Liver (tissue), 3 donors: ENCODE data around the gene WNK2.
"Not testable (repeated sequence)": the region's sequence is repeated elsewhere in the genome, so short reads cannot be mapped to it uniquely, and the experiment has no call there.

ENCODE experiments used
- ATF3 ChIP-seq: IDR thresholded peaks from 2 replicates; pipeline ENCODE4 v1.6.1; 2016; ENCODE audit warnings: antibody characterized with exemption
- CTCF ChIP-seq: fragments of 150-350 bp; IDR thresholded peaks from 2 replicates; pipeline ENCODE4 v1.5.1; 2017; ENCODE audit warnings: improper control_type of control experiment, low read depth, low read length; ENCODE audit not compliant: missing input control
- EGR1 ChIP-seq, 2 donors: IDR thresholded peaks; 2 replicates each; pipeline ENCODE4 v1.6.1; 2016 to 2018; ENCODE audit warnings: antibody characterized with exemption in 2 of 2, low read depth in 2 of 2
- MAX ChIP-seq: IDR thresholded peaks from 2 replicates; pipeline ENCODE4 v1.6.1; 2016; ENCODE audit warnings: antibody characterized with exemption
- NR2F2 ChIP-seq: IDR thresholded peaks from 2 replicates; pipeline ENCODE4 v1.6.1; 2016; ENCODE audit warnings: antibody characterized with exemption
- RAD21 ChIP-seq, 2 donors: IDR thresholded peaks; 2 replicates each; pipeline ENCODE4 v1.6.1; 2016; ENCODE audit warnings: antibody characterized with exemption in 2 of 2, mild to moderate bottlenecking in 2 of 2
- REST ChIP-seq: IDR thresholded peaks from 2 replicates; pipeline ENCODE4 v1.6.1; 2016; ENCODE audit warnings: antibody characterized with exemption, mild to moderate bottlenecking
- SP1 ChIP-seq: IDR thresholded peaks from 2 replicates; pipeline ENCODE4 v1.6.1; 2018; ENCODE audit warnings: antibody characterized with exemption, mild to moderate bottlenecking
- donor health status: healthy.
- donor health status: healthy.

GRCh38 chr9:93359907-93360306 is 176.0 kb downstream of the WNK2 start:
- not testable (repeated sequence) for TF ChIP-seq CTCF; ATF3; REST; EGR1 (IDR thresholded peaks at IDR 0.05; ENCODE audit: low read depth in 2 of 2); RAD21 (IDR thresholded peaks at IDR 0.05); MAX; NR2F2; SP1
